Hematopoietic multipotent progenitor cell (in vitro differentiated cells): Measurements from ENCODE around the gene LTC4S. TPM values are rescaled to one million over a fixed set of nuclear protein-coding genes. Genes with fewer than 3 reads are reported as not detected.

Source experiments
- DNase-seq, 3 donors: peaks; one replicate each; pipeline ENCODE4 v3.0.0-alpha.2; 2011 to 2015; ENCODE audit warnings: low read depth in 2 of 3, low spot score in 2 of 3
- total RNA-seq: library from RNA; depleted of rRNA; stranded (reverse); fragments of >200 nt; gene quantifications from one replicate; pipeline ENCODE4 v1.2.3, GENCODE V29; 2012

LTC4S gene
- total RNA-seq, 1 donor: 8.6 TPM

GRCh38 chr5:179805070-179805528 lies 11.3 kb downstream of the LTC4S start:
- no peak for DNase-seq

GRCh38 chr5:179805529-179806249 lies 11.9 kb downstream of the LTC4S start:
- DNase-seq: peak in 1 of 3 donors; percentile 66

DNA sequence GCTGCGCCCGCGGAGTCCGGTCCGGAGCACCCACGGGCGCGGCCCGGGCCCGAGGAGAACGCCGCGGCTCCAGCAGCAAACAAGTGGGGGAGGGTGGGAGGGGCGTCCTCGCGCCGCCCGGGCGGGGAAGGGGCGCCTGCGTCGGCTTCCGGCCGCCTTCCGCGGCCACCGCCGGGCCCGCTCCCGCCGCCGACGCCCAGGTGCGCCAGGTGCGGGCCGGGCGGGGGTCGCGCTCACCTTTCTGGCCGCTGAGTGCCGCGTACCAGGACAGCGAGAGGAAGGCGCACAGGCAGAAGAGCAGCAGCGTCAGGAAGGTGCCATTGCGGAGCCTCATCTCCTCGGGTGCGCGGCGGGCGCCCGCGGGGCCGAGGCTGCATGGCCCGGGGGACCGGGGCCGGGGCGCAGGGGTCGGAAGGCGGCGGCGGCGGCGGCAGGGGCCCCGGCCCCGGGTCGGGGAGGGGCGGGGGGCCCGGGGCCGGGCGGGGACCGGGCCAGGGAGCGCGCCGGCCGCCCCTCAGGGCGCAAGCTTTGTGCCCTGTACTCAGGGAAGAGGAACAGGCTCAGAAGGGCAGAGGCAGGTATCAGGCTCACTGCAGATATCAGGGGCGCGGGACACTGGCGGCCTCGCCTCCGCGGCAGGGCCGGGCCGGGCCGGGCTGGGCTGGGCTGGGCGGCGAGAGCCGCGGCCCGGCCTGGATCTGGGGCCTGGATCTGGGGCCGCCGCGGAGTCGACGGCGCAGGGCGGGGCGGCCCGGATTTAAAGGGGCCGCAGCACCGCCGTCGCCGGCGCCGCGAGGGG lies 12.7 kb downstream of the LTC4S start, which contains the start of gene MGAT4B:
MGAT4B (minus strand) TSS at position 617 of the 799 bp plus-strand sequence; CDS start at position 334, 283 bp downstream.
- DNase-seq: peak in 2 of 3 donors; percentile 71 to 73

- no peak for DNase-seq
These were observed 18.5 kb downstream of the LTC4S start for GRCh38 chr5:179812135-179812825.

DNA sequence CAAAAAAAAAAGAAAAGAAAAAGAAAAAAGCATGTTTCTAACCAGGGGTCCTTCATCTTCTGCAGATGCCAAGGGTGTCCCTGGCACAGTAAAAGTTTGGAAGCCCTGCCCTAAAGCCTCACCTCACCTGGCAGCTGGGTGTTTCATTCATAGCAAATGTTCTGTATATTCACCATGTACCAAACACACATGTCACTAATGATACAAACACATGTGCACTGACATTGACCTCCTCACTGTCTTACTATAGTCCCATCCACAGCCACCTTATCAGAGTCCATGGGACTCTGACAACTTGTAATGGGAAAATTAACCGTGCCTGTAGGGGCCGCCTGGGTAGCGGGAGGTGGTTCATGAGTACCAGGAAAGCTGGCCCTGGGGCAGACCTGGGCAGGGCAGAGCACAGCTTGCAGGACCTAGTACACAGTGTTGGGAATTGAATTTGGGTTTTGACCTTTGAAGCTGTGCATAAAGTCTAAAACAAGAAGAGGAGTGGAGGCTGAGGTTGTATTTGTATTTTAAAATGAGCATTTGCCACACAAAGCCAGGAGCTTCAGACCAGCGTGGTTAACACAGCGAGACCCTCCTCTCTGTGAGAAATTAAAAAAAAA lies 19.3 kb downstream of the LTC4S start:
- DNase-seq: no peak

DNA sequence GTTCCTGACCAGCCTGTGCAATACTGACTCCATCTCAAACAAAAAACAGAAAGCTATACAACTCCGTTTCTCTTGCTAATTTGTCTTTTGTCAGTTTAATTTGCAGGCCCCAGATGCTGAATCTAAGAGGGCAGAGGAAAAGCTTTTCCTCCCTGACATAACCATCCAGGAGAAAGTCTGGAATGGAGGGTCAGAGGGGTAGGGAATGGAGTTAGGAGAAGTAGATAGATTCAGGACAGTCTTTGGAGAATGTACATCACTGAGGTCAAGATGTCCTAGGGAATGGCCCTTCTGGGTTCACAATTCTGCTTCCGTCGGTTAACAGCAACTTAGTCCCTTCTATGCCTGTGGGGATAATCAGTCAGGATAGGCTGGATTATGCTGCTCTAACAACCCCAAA lies 20.3 kb downstream of the LTC4S start:
- no peak for DNase-seq

DNA sequence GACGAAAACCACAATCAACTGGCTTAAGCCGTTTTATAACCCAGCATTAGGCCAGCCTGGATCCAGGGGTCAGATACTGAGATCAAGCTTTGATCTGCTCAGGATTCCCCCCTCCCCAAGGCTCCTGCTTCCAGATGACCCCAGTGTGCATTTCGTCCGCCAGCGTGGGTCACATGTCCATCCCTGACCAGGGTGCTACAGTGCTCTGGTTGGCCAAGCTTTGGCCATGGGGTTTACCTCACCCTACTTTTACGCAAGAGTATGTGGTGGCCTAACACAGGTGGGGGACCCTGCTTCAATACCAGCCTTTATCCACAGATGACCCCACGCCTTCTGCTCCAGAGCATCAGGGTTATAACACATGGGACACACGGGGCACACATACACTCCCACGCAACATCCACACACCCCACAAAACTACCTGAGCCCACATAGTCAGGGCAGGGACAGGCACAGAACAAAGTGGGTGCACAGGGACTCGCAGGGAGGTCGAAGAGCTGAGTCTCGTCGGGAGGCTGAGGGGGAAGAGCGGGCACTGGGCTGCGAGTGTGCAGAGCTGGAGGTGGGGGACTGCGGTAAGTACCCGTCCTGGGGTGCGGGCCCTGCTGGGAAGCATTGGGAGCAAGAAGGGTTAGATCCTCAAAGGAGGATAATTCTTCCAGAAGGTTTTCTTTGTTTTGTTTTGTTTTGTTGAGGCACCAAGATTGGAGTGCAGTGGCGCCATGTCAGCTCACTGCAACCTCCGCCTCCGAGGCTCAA lies 21.9 kb downstream of the LTC4S start:
- DNase-seq: no peak

DNA sequence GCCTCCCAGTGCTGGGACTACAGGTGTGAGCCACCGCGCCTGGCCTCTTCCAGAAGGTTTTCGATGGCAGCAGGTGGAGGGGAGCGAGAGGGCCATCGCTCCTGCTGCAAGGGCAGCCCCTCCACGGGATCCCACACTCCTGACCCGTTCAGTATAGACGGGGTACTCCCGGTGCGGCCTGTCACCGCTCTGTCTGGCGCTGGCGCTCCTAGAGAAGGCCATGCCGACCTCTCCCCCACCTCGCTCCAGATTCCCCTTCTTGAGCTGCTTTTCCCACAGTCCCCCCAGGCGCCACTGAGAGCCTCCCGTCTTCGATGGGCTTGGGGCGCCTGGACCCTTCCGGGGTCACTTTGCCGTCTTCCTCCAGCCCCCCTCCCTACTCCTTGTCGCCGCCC lies 22.6 kb downstream of the LTC4S start:
- DNase-seq: no peak

- DNase-seq: no peak
These were observed 23.1 kb downstream of the LTC4S start for GRCh38 chr5:179816796-179817469.

GRCh38 chr5:179817470-179817840 lies 23.7 kb downstream of the LTC4S start:
- DNase-seq: no peak

- no peak for DNase-seq
These were observed 24.3 kb downstream of the LTC4S start for GRCh38 chr5:179817890-179818745.

- peak; percentile 80 to 97 (median 95) for DNase-seq
These were observed 25.0 kb downstream of the LTC4S start for GRCh38 chr5:179818746-179819295.

- DNase-seq: peak in 2 of 3 donors; percentile 64 to 79
These were observed 25.7 kb downstream of the LTC4S start for GRCh38 chr5:179819296-179820126.

- no peak for DNase-seq
These were observed 26.3 kb downstream of the LTC4S start for GRCh38 chr5:179820127-179820482.

DNA sequence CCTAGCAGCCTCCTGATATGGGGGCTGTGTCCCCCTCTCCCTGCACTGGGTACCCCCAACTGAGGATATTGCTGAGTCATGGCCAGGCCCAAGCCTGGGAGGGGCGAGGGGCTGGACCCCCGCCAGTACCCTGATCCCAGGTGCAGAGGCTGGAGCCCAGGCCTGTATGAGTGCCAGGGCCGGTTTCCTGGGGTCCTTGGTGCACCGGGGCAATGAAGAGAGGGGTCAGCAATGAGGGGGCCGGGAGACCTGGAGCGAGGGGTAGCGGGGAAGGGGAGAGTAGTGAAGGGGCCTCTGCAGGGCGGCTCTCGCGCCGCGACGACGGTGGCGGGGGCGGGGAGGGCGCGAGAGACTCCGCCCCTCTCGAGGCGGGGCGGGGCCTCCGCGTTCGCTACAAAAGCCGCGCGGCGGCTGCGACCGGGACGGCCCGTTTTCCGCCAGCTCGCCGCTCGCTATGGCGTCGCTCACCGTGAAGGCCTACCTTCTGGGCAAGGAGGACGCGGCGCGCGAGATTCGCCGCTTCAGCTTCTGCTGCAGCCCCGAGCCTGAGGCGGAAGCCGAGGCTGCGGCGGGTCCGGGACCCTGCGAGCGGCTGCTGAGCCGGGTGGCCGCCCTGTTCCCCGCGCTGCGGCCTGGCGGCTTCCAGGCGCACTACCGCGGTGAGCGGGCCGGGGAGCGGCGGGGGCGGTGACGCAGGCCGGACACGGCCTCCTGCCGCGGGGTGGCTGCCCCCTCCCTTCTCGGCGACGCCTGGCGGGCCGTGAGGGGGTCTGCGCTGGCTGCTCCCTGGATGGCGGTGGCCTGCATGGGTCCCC lies 26.9 kb downstream of the LTC4S start, which contains the start of gene SQSTM1:
SQSTM1 (plus strand) TSS at position 423 of the 815 bp plus-strand sequence; CDS start at position 455, 32 bp downstream.
- peak; percentile 80 to 85 (median 82) for DNase-seq

DNA sequence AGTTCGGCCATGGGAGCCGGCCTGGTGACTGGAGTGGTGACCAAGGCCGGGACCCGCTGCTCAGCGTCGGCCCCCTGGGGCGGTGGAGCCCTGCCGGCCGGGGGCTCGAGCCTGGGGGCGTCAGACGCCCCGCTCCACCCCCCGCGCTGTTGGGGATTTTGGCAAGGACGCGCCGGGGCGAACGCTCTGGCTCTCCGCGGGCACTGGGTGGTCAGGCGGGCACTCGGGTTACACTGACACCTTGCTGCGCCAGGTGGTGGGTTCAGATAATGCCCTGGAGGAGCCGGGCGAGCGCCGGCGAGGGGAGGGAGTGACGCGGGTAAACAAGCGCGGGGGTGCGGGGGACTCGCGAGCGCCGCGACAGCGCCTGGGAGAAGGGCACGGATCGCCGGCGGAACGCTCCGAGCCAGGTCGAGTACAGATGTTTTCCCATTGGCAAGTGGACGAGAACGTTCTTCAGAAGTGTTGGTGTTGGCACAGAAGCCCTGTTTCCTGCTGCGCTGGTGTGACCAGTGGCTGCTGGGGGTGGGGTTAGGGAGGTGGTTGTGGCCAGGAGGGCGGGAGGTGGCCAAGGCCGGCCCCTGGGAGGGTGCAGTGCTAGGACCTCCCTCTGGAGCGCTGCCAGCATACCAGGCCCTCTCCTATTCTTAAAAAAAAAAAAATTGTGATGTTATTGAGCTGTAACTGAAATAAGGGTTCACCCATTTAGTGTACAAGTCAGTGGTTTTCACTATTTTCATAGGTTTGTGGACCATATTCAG lies 27.7 kb downstream of the LTC4S start:
- DNase-seq: peak; percentile 59 to 95 (median 89)
